K562 (cell line): Measurements from ENCODE around the gene C10orf143. TPM values are rescaled to one million over a fixed set of nuclear protein-coding genes. Genes with fewer than 3 reads are reported as not detected.

Experiments
- BDP1 ChIP-seq: IDR thresholded peaks from 3 replicates; pipeline ENCODE4 v1.6.1; 2011; ENCODE audit not compliant: insufficient read length, insufficient read depth
- ERF ChIP-seq: fragments of 450-650 bp; formaldehyde crosslinking; IDR thresholded peaks from 2 replicates; pipeline ENCODE4 v1.4.0; 2020; ENCODE audit warnings: mild to moderate bottlenecking, mixed read lengths
- GTF2A2 ChIP-seq: IDR thresholded peaks from 2 replicates; pipeline ENCODE4 v1.6.1; 2016; ENCODE audit warnings: mild to moderate bottlenecking, missing genetic modification characterization, missing compliant biosample characterization
- HOXB6 ChIP-seq: fragments of 250-450 bp; sonication (Bioruptor Pico); IDR thresholded peaks from 2 replicates; pipeline ENCODE4 v1.5.1; 2022; ENCODE audit warnings: mild to moderate bottlenecking, borderline replicate concordance
- MYC ChIP-seq, 2 experiments: fragments of 250-450 bp in 1 of 2; sonication (Bioruptor Pico) in 1 of 2; IDR thresholded peaks; 2 replicates each; pipeline versions ENCODE4 v1.5.1 to v1.6.1; 2012 to 2021; ENCODE audit warnings: low read depth in 2 of 2, borderline replicate concordance in 1 of 2, improper control_type of control experiment in 1 of 2, low read length in 1 of 2, mild to moderate bottlenecking in 1 of 2, moderate library complexity in 1 of 2
- RBM25 ChIP-seq: fragments of 200-400 bp; formaldehyde crosslinking; IDR thresholded peaks from 2 replicates; pipeline ENCODE4 v1.6.1; 2018; ENCODE audit warnings: low read length, low read depth, moderate library complexity; ENCODE audit not compliant: severe bottlenecking
- TEAD4 ChIP-seq, 2 experiments: sonication (generic) in 1 of 2; formaldehyde crosslinking in 1 of 2; IDR thresholded peaks; 2 replicates each; pipeline versions ENCODE4 v1.6.1 to v1.8.0; 2012 to 2022; ENCODE audit warnings: borderline replicate concordance in 1 of 2, inconsistent platforms in 1 of 2, low read length in 1 of 2, mild to moderate bottlenecking in 1 of 2, missing genetic modification reagents in 1 of 2
- TFAM ChIP-seq: fragments of 250-450 bp; sonication (Bioruptor Pico); conservative IDR thresholded peaks from 2 replicates; pipeline ENCODE4 v1.5.0; 2021; ENCODE audit warnings: mild to moderate bottlenecking, moderate library complexity
- XRCC4 ChIP-seq: IDR thresholded peaks from one replicate; pipeline ENCODE4 v1.6.1; 2011; ENCODE audit not compliant: insufficient read depth, insufficient read length; ENCODE audit errors: extremely low read depth
- ZFX ChIP-seq: sonication (generic); formaldehyde crosslinking; IDR thresholded peaks from 2 replicates; pipeline ENCODE4 v1.8.0; 2022; ENCODE audit warnings: mild to moderate bottlenecking, missing genetic modification reagents, moderate library complexity
- ZNF124 ChIP-seq: sonication (generic); formaldehyde crosslinking; IDR thresholded peaks from 2 replicates; pipeline ENCODE4 v1.8.1; 2022; ENCODE audit warnings: missing genetic modification reagents
- ZNF239 ChIP-seq: fragments of 250-450 bp; sonication (Bioruptor Pico); IDR thresholded peaks from 2 replicates; pipeline ENCODE4 v1.4.0; 2020; ENCODE audit warnings: mild to moderate bottlenecking
- ZNF253 ChIP-seq: fragments of 250-450 bp; sonication (Bioruptor Pico); conservative IDR thresholded peaks from 2 replicates; pipeline ENCODE4 v1.6.1; 2021; ENCODE audit warnings: mild to moderate bottlenecking
- polyA plus RNA-seq, 8 experiments: library from polyadenylated mRNA; depleted of rRNA in 4 of 8; stranded (reverse) in 5 of 8; unstranded in 3 of 8; fragments of >200 nt; fragmentation: Nextera tagmentation in 2 of 8; fragmentation: Illumina TruSeq in 1 of 8; extraction: Ambion mirVana in 2 of 8; extraction: Trizol in 1 of 8; gene quantifications; 2 replicates each; pipeline versions ENCODE4 v1.2.1 to v1.2.3, GENCODE V29; 2011 to 2014; ENCODE audit warnings: inconsistent platforms in 1 of 8, missing spikeins in 1 of 8
- total RNA-seq, 7 experiments: library from RNA; depleted of rRNA in 6 of 7; stranded (reverse); fragments of >200 nt in 6 of 7; fragmentation: Illumina TruSeq in 2 of 7; extraction: Trizol in 2 of 7; gene quantifications; 2 replicates each; pipeline versions ENCODE4 v1.2.1 to v1.2.3, GENCODE V29; 2011 to 2021; ENCODE audit warnings: low replicate concordance in 1 of 7
- TF ChIP-seq, protein P1 (sequence below): fragments of 250-450 bp; sonication (Bioruptor Pico); IDR thresholded peaks from 2 replicates; pipeline ENCODE4 v1.5.0; 2021; ENCODE audit warnings: mild to moderate bottlenecking, borderline replicate concordance
- TF ChIP-seq, protein P2 (sequence below): sonication (generic); formaldehyde crosslinking; IDR thresholded peaks from 2 replicates; pipeline ENCODE4 v1.8.0; 2022; ENCODE audit warnings: mild to moderate bottlenecking, low read depth, missing genetic modification reagents
- TF ChIP-seq, protein P3 (sequence below): fragments of 450-650 bp; IDR thresholded peaks from 2 replicates; pipeline ENCODE4 v1.6.1; 2016
- TF ChIP-seq, protein P4 (sequence below), 2 experiments: IDR thresholded peaks; 2 replicates each; pipeline ENCODE4 v1.6.1; 2011; ENCODE audit warnings: borderline replicate concordance in 1 of 2, control low read depth in 1 of 2, low read depth in 1 of 2, low read length in 1 of 2, mild to moderate bottlenecking in 1 of 2, mixed read lengths in 1 of 2, moderate library complexity in 1 of 2; ENCODE audit not compliant: insufficient read depth in 1 of 2, insufficient read length in 1 of 2, poor library complexity in 1 of 2, severe bottlenecking in 1 of 2; ENCODE audit errors: extremely low read depth in 1 of 2
- TF ChIP-seq, protein P5 (sequence below): fragments of 450-650 bp; IDR thresholded peaks from 2 replicates; pipeline ENCODE4 v1.6.1; 2014; ENCODE audit warnings: low read depth, mild to moderate bottlenecking, moderate library complexity, borderline replicate concordance

C10orf143 gene
- total and polyA plus RNA-seq, 9 of the 15 experiments (the other 6 are each of a cell fraction or from before 2014, with no cell fraction given): 0.07 to 0.42 (median 0.25) TPM; not detected in 2

DNA sequence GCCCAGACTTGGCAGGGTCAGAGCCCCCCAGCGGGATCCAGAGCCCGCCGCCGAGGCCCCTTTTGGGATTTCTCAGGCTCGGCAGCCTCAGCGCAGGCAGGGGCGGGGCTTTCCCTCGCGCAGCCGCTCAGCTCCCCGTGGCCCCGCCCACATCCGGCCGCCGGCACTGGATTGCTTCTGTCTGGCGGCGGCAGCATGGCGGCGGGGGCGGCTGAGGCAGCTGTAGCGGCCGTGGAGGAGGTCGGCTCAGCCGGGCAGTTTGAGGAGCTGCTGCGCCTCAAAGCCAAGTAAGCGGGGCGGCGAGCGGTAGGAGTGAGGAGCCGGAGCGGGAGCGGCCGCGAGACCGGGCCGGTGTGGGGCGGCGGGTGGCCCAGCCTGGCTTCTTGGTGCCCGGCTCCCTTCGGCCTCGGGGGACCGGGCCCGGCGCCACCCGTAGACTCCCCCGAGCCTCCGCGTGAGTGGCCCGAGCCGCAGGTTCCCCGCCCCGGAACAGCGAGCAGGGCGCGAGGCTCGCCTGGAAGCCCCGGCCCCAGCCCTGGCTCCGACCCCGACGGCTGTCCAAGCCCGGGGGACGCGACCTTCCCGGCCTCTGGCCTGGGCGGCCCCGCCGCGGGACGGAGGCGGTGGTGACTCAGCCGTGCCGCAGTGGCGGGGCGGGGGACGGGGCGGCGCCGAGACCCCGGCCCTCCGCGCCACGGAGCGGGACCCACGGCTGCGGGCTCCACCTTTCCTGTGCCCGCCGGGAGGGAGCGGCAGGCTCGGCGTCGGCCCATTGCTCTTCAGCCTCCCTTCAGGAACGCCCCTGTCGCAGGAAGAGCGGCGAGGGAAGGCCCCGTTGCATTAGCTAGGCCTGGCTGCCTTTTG is 25.8 kb upstream of the C10orf143 start, which contains the start of gene GLRX3 (continued):
- TF ChIP-seq, protein P1, sequence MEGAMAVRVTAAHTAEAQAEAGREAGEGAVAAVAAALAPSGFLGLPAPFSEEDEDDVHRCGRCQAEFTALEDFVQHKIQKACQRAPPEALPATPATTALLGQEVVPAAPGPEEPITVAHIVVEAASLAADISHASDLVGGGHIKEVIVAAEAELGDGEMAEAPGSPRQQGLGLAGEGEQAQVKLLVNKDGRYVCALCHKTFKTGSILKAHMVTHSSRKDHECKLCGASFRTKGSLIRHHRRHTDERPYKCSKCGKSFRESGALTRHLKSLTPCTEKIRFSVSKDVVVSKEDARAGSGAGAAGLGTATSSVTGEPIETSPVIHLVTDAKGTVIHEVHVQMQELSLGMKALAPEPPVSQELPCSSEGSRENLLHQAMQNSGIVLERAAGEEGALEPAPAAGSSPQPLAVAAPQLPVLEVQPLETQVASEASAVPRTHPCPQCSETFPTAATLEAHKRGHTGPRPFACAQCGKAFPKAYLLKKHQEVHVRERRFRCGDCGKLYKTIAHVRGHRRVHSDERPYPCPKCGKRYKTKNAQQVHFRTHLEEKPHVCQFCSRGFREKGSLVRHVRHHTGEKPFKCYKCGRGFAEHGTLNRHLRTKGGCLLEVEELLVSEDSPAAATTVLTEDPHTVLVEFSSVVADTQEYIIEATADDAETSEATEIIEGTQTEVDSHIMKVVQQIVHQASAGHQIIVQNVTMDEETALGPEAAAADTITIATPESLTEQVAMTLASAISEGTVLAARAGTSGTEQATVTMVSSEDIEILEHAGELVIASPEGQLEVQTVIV (CRISPR knock-in tag): no peak
- no peak for TF ChIP-seq ZNF239 (CRISPR knock-in tag)
- no peak for TF ChIP-seq RBM25
- TF ChIP-seq ZNF253: no peak
- TF ChIP-seq, protein P2, sequence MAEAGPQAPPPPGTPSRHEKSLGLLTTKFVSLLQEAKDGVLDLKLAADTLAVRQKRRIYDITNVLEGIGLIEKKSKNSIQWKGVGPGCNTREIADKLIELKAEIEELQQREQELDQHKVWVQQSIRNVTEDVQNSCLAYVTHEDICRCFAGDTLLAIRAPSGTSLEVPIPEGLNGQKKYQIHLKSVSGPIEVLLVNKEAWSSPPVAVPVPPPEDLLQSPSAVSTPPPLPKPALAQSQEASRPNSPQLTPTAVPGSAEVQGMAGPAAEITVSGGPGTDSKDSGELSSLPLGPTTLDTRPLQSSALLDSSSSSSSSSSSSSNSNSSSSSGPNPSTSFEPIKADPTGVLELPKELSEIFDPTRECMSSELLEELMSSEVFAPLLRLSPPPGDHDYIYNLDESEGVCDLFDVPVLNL (CRISPR knock-in tag): no peak
- TF ChIP-seq ERF: no peak
- TF ChIP-seq, protein P3, sequence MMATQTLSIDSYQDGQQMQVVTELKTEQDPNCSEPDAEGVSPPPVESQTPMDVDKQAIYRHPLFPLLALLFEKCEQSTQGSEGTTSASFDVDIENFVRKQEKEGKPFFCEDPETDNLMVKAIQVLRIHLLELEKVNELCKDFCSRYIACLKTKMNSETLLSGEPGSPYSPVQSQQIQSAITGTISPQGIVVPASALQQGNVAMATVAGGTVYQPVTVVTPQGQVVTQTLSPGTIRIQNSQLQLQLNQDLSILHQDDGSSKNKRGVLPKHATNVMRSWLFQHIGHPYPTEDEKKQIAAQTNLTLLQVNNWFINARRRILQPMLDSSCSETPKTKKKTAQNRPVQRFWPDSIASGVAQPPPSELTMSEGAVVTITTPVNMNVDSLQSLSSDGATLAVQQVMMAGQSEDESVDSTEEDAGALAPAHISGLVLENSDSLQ: no peak
- no peak for TF ChIP-seq GTF2A2 (tag)
- TF ChIP-seq ZNF124 (CRISPR knock-in tag): no peak
- peak; percentile 56; the same call in 1 of the 2 replicates for TF ChIP-seq MYC (IDR thresholded peaks at IDR 0.05; ENCODE audit: low read depth, low read length)
- TF ChIP-seq MYC (CRISPR knock-in tag; IDR thresholded peaks at IDR 0.05; ENCODE audit: borderline replicate concordance, low read depth): no peak
- TF ChIP-seq, protein P4, sequence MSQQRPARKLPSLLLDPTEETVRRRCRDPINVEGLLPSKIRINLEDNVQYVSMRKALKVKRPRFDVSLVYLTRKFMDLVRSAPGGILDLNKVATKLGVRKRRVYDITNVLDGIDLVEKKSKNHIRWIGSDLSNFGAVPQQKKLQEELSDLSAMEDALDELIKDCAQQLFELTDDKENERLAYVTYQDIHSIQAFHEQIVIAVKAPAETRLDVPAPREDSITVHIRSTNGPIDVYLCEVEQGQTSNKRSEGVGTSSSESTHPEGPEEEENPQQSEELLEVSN (IDR thresholded peaks at IDR 0.05; ENCODE audit: borderline replicate concordance in 1 of 2, extremely low read depth in 1 of 2, insufficient read depth in 1 of 2, insufficient read length in 1 of 2, low read depth in 1 of 2, low read length in 1 of 2, poor library complexity in 1 of 2, severe bottlenecking in 1 of 2): no peak
- no peak for TF ChIP-seq BDP1
- TF ChIP-seq TFAM (CRISPR knock-in tag): no peak
- no peak for TF ChIP-seq XRCC4
- TF ChIP-seq, protein P5, sequence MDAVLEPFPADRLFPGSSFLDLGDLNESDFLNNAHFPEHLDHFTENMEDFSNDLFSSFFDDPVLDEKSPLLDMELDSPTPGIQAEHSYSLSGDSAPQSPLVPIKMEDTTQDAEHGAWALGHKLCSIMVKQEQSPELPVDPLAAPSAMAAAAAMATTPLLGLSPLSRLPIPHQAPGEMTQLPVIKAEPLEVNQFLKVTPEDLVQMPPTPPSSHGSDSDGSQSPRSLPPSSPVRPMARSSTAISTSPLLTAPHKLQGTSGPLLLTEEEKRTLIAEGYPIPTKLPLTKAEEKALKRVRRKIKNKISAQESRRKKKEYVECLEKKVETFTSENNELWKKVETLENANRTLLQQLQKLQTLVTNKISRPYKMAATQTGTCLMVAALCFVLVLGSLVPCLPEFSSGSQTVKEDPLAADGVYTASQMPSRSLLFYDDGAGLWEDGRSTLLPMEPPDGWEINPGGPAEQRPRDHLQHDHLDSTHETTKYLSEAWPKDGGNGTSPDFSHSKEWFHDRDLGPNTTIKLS: no peak
- no peak for TF ChIP-seq TEAD4 (IDR thresholded peaks at IDR 0.05; ENCODE audit: low read length)
- no peak for TF ChIP-seq TEAD4 (CRISPR knock-in tag; IDR thresholded peaks at IDR 0.05; ENCODE audit: borderline replicate concordance)
- no peak for TF ChIP-seq HOXB6 (CRISPR knock-in tag)
- TF ChIP-seq ZFX: peak; percentile 65
